ENCODE data around the gene HNMT.

DNA sequence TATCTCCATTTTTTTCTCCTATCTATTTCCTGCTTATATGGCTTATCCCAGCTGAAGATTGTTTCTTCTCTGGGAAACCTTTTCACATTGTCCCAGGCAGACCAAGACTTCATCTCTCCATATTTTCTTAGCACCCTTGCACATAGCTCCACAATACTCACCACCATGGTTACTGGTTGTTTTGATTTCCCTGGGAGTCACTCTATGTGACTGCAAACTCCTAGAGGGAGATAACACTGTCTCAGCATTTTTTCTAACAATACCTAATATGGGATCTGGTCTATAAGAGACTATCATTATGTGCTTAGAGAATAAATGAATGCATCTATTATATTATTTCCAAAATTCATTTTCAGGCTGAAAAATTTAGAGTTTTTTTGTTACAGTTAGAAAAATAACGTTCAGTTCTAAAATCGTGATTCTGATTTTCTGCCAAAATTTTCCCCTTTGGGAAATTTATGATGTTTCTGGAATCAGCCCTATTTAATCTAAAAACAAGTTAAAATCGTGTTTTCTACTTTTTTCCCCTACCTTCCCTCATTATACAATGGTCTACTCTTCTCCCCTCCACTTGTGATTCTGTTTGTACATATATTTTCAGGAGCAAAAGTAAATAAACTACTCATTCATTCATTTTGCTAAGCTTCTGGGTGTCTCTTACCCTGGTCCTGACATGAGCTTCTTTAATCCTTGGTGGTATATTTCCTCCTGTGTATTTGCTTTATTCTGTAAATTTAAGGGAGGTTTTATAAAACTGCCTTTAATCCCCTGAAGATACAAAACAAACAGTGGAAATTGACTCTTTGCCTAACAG is 95.4 kb downstream of the HNMT start:
- TF ChIP-seq, protein P1, sequence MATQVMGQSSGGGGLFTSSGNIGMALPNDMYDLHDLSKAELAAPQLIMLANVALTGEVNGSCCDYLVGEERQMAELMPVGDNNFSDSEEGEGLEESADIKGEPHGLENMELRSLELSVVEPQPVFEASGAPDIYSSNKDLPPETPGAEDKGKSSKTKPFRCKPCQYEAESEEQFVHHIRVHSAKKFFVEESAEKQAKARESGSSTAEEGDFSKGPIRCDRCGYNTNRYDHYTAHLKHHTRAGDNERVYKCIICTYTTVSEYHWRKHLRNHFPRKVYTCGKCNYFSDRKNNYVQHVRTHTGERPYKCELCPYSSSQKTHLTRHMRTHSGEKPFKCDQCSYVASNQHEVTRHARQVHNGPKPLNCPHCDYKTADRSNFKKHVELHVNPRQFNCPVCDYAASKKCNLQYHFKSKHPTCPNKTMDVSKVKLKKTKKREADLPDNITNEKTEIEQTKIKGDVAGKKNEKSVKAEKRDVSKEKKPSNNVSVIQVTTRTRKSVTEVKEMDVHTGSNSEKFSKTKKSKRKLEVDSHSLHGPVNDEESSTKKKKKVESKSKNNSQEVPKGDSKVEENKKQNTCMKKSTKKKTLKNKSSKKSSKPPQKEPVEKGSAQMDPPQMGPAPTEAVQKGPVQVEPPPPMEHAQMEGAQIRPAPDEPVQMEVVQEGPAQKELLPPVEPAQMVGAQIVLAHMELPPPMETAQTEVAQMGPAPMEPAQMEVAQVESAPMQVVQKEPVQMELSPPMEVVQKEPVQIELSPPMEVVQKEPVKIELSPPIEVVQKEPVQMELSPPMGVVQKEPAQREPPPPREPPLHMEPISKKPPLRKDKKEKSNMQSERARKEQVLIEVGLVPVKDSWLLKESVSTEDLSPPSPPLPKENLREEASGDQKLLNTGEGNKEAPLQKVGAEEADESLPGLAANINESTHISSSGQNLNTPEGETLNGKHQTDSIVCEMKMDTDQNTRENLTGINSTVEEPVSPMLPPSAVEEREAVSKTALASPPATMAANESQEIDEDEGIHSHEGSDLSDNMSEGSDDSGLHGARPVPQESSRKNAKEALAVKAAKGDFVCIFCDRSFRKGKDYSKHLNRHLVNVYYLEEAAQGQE (tag by site-specific recombination; IDR thresholded peaks at IDR 0.05) = no peak
- TF ChIP-seq GLIS2 (tag by site-specific recombination; IDR thresholded peaks at IDR 0.05) (no peak), ZNF146 (tag by site-specific recombination; IDR thresholded peaks at IDR 0.05) (no peak), ZBTB21 (tag by site-specific recombination; IDR thresholded peaks at IDR 0.05) (no peak), ZBTB8A (tag by site-specific recombination; IDR thresholded peaks at IDR 0.05) (no peak), WT1 (tag by site-specific recombination; IDR thresholded peaks at IDR 0.05) (no peak)
- TF ChIP-seq, protein P2, sequence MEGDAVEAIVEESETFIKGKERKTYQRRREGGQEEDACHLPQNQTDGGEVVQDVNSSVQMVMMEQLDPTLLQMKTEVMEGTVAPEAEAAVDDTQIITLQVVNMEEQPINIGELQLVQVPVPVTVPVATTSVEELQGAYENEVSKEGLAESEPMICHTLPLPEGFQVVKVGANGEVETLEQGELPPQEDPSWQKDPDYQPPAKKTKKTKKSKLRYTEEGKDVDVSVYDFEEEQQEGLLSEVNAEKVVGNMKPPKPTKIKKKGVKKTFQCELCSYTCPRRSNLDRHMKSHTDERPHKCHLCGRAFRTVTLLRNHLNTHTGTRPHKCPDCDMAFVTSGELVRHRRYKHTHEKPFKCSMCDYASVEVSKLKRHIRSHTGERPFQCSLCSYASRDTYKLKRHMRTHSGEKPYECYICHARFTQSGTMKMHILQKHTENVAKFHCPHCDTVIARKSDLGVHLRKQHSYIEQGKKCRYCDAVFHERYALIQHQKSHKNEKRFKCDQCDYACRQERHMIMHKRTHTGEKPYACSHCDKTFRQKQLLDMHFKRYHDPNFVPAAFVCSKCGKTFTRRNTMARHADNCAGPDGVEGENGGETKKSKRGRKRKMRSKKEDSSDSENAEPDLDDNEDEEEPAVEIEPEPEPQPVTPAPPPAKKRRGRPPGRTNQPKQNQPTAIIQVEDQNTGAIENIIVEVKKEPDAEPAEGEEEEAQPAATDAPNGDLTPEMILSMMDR (tag by site-specific recombination; IDR thresholded peaks at IDR 0.05) = no peak
- TF ChIP-seq, protein P3, sequence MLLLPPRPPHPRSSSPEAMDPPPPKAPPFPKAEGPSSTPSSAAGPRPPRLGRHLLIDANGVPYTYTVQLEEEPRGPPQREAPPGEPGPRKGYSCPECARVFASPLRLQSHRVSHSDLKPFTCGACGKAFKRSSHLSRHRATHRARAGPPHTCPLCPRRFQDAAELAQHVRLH (tag by site-specific recombination; IDR thresholded peaks at IDR 0.05) = no peak
